ENCODE measurements around the gene SMARCD2.
"Not testable (repeated sequence)": the region's sequence is repeated elsewhere in the genome, so short reads cannot be mapped to it uniquely, and the experiment has no call there.

The SMARCD2 gene

DNA sequence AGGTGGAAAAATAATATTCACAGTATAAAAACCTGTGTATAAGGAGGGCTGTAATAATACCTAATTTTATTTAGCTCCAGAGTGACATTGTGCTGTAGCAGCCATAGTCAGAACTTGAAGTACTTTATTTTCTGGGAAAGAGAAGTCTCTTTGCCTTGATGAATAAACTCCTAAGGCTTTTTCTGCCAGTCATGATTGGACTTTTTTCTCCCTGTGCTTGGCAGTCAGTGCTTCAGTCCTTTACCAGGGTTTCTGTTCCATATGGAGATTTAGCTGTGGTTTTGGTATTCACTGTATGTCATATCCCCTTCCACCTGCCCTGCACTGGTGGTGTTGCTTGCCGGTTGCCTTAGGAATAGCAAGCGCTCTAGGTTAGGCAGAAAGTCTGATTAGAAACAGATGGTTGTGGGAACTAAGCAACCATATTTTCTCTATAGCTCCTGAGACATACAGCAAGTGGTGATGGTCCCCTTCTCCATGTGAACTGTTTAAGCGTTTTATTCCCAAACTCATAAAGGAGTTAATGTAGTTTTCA, 43.8 kb downstream of the SMARCD2 start:
- DNase-seq: no peak

DNA sequence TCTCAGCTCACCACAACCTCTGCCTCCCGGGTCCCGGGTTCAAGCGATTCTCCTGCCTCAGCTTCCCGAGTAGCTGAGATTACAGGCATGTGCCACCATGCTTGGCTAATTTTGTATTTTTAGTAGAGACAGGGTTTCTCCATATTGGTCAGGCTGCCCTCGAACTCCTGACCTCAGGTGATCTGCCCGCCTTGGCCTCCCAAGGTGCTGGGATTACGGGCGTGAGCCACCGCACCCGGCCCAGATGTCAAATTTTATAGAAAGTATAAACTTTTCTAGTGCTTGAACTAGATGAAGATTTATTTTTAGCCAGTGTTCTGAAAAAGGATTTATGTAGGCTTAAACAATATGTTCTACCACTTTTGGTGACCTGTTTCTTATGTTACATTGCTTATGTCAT, 46.1 kb downstream of the SMARCD2 start:
- not testable (repeated sequence) for DNase-seq

DNA sequence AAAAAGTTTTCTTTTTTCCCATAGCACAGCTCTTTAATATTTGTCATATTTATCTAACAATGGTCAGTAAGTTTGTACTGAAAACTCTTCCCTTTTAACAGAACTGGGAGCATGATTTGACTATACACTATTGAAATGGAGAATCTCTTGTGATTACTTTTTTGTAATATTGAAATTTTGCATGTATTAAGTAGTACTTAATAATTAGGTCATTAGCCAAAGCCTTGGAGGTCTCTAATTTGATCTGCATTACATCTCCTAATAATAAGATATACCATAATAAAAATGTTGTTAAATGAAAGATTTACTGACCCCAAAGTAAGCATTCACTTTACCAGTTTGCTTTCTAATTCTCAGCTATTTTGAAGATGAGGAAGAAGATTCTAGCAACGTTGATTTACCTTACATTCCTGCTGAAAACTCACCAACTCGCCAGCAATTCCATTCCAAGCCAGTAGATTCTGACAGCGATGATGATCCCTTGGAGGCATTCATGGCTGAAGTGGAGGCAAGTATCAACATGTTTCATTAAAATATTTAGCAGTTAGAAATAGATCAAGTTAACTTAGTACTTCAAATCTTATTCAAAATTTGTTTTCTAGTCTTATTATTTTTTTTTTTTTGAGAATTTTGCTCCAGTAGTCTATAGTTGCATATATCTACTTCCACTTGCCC, 50.3 kb downstream of the SMARCD2 start:
- DNase-seq: no peak

- no peak for DNase-seq
Observed at GRCh38 chr17:63790057-63790456, 52.4 kb downstream of the SMARCD2 start.

- no peak for DNase-seq
Observed at GRCh38 chr17:63786971-63787711, 55.3 kb downstream of the SMARCD2 start.

DNA sequence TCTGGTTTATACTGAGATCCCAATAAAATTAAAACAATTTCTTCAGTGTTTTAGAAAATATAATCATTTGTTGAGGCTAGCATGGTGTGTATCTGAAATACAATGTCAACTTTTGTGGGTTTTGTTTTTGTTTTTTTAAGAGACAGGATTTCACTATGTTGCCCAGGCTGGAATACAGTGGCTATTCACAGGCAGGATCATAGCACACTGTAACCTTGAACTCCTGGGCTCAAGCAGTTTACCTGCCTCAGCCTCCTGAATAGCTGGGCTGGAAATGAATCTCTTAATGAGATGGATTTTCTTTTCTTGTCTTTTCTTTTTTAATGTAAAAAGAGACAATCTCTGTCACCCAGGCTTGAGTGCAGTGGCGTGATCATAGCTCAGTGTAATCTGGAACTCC, 56.4 kb downstream of the SMARCD2 start:
- DNase-seq: no peak

GRCh38 chr17:63785556-63785955, 56.9 kb downstream of the SMARCD2 start:
- DNase-seq: no peak

DNA sequence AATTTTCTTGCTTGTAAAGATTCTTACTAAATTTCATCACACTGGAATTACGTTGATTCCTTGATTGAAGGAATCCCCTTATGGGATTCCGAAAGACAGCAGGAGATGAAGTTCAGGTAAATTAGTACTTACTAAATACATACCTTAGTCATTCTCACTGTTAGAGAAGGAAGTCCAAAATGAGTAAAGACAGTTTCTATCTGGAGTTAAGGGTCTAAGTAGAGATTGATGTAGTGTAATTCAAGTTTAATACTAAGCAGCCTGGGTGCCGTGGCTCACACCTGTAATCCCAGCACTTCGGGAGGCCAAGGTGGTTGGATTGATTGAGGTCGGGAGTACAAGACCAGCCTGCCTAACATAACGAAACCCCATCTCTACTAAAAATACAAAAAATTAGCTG, 59.0 kb downstream of the SMARCD2 start:
- DNase-seq: no peak

All from GDM1 (cell line).